ENCODE data around the gene NLRC5. TPM values are rescaled to one million over a fixed set of nuclear protein-coding genes. Genes with fewer than 3 reads are reported as not detected.

Gene NLRC5
- total RNA-seq, 3 donors from 2014 or later: 110 to 127 (median 113) TPM

GRCh38 chr16:57016301-57016700, 26.9 kb downstream of the NLRC5 start:
- TF ChIP-seq, protein P1, sequence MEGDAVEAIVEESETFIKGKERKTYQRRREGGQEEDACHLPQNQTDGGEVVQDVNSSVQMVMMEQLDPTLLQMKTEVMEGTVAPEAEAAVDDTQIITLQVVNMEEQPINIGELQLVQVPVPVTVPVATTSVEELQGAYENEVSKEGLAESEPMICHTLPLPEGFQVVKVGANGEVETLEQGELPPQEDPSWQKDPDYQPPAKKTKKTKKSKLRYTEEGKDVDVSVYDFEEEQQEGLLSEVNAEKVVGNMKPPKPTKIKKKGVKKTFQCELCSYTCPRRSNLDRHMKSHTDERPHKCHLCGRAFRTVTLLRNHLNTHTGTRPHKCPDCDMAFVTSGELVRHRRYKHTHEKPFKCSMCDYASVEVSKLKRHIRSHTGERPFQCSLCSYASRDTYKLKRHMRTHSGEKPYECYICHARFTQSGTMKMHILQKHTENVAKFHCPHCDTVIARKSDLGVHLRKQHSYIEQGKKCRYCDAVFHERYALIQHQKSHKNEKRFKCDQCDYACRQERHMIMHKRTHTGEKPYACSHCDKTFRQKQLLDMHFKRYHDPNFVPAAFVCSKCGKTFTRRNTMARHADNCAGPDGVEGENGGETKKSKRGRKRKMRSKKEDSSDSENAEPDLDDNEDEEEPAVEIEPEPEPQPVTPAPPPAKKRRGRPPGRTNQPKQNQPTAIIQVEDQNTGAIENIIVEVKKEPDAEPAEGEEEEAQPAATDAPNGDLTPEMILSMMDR (IDR thresholded peaks at IDR 0.05): no peak
- intact Hi-C loops (cut with DNase I, micrococcal nuclease): no loop called here
- Histone ChIP-seq H3K36me3 (ENCODE audit: low read depth) (no peaks in the 10 kb centered on the region), H3K9me3 (no peaks in the 10 kb centered on the region), H3K4me3 (no peak overlapping the region), H3K4me1 (ENCODE audit: low read depth) (peaks cover 3% of the 10 kb centered on the region)
- DNase-seq (no peak), ATAC-seq (no peak)

GRCh38 chr16:57016831-57017230, 27.5 kb downstream of the NLRC5 start:
- ATAC-seq: no peak
- H3K9me3 ChIP-seq: no peaks in the 10 kb centered on the region
- DNase-seq: no peak
- TF ChIP-seq, protein P1 (IDR thresholded peaks at IDR 0.05): no peak
- intact Hi-C loops (cut with DNase I, micrococcal nuclease): no loop called here
- H3K4me3 ChIP-seq: no peak overlapping the region
- H3K36me3 ChIP-seq (ENCODE audit: low read depth): peaks cover under 1% of the 10 kb centered on the region
- H3K4me1 ChIP-seq (ENCODE audit: low read depth): peaks cover 3% of the 10 kb centered on the region

DNA sequence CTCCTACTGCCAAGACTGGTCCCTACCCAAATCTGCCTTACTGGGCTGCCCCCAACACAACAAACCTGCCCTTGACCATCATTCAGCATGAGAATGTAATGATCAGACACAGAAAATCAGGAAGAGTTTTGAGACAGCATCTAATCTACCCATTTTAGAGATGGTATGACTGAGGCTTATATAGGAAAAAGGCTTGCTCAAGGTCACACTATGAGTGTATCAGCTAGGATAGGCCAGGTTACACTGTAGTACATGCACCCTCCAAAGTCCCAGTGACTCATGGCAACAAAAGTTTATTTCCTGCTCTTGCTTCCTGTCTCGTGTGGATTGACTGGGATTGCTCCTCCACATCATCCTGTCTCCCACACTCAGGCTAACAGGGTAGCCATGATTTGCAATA, 27.9 kb downstream of the NLRC5 start:
- ATAC-seq: peak; percentile 42
- Histone ChIP-seq H3K4me3 (no peak overlapping the region), H3K4me1 (ENCODE audit: low read depth) (peaks cover 3% of the 10 kb centered on the region), H3K36me3 (ENCODE audit: low read depth) (peaks cover 3% of the 10 kb centered on the region), H3K9me3 (no peaks in the 10 kb centered on the region)
- no peak for DNase-seq
- TF ChIP-seq, protein P1 (IDR thresholded peaks at IDR 0.05): no peak
- intact Hi-C loops (cut with DNase I, micrococcal nuclease): no loop called here

DNA sequence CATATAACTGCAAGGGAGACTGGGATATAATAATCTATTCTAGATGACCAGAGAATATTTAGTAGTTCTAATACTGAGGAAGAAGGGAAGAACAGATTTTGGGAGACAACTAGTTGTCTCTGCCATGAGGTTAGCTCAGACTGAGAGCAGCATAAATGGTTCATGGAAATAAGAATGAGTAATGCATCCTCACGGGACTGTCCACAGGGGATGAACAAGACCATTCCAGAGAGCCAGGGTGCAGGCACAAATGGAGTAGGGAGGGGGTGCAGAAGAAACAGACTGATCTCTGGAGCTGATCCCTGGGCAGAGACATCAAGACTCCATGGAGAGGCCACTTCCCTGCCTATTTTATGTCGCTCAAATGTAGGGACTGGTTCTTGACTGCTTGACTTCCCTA, 30.4 kb downstream of the NLRC5 start:
- Histone ChIP-seq H3K4me3 (no peak overlapping the region), H3K9me3 (no peaks in the 10 kb centered on the region), H3K4me1 (ENCODE audit: low read depth) (no peaks in the 10 kb centered on the region), H3K36me3 (ENCODE audit: low read depth) (peaks cover 3% of the 10 kb centered on the region)
- ATAC-seq: no peak
- intact Hi-C loops (cut with DNase I, micrococcal nuclease): no loop called here
- TF ChIP-seq, protein P1 (IDR thresholded peaks at IDR 0.05): no peak
- no peak for DNase-seq

DNA sequence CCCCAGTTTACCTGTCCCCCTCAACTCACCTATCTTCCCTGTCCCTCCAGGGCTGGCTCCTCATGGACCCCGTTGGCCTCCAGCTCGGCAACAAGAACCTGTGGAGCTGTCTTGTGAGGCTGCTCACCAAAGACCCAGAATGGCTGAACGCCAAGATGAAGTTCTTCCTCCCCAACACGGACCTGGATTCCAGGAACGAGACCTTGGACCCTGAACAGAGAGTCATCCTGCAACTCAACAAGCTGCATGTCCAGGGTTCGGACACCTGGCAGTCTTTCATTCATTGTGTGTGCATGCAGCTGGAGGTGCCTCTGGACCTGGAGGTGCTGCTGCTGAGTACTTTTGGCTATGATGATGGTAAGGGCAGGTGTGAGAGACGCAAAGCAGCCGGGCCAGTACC, 31.3 kb downstream of the NLRC5 start:
- DNase-seq: no peak
- ATAC-seq: no peak
- Histone ChIP-seq H3K9me3 (no peaks in the 10 kb centered on the region), H3K4me1 (ENCODE audit: low read depth) (no peaks in the 10 kb centered on the region), H3K4me3 (no peak overlapping the region), H3K36me3 (ENCODE audit: low read depth) (peaks cover 3% of the 10 kb centered on the region)
- intact Hi-C loops (cut with DNase I, micrococcal nuclease): no loop called here
- TF ChIP-seq, protein P1 (IDR thresholded peaks at IDR 0.05): no peak

- TF ChIP-seq, protein P1 (IDR thresholded peaks at IDR 0.05): no peak
- Histone ChIP-seq H3K36me3 (ENCODE audit: low read depth) (peaks cover 3% of the 10 kb centered on the region), H3K4me3 (no peak overlapping the region), H3K9me3 (no peaks in the 10 kb centered on the region), H3K4me1 (ENCODE audit: low read depth) (no peaks in the 10 kb centered on the region)
- ATAC-seq (no peak), DNase-seq (no peak)
- intact Hi-C loops (cut with DNase I, micrococcal nuclease): no loop called here
These were observed 32.4 kb downstream of the NLRC5 start for GRCh38 chr16:57021757-57022156.
